Vagina (tissue), 2 donors: ENCODE data around the gene EP400. TPM values are rescaled to one million over a fixed set of nuclear protein-coding genes. Genes with fewer than 3 reads are reported as not detected.

Experiments used
- DNase-seq, 2 donors: peaks; one replicate each; pipeline ENCODE4 v3.0.0-alpha.2; 2017; ENCODE audit errors: extremely low spot score in 2 of 2
- H3K27ac ChIP-seq: fragments of 200-600 bp; sonication (generic); one replicate; pipeline ENCODE4 v1.5.1; 2019
- H3K27me3 ChIP-seq: fragments of 200-600 bp; sonication (generic); one replicate; pipeline ENCODE4 v1.5.1; 2019
- H3K36me3 ChIP-seq, 2 donors: fragments of 200-600 bp; sonication (generic); one replicate each; pipeline ENCODE4 v1.5.1; 2017 to 2019
- H3K4me1 ChIP-seq: fragments of 200-600 bp; sonication (generic); one replicate; pipeline ENCODE4 v1.5.1; 2019
- H3K4me3 ChIP-seq, 2 donors: fragments of 200-600 bp; sonication (generic); 1 replicate in 1 of 2; 2 replicates in 1 of 2; pipeline ENCODE4 v1.5.1; 2016 to 2019
- H3K9me3 ChIP-seq: fragments of 200-600 bp; sonication (generic); one replicate; pipeline ENCODE4 v1.5.1; 2019
- POLR2A ChIP-seq, 2 donors: fragments of 450-650 bp; IDR thresholded peaks; one replicate each; pipeline ENCODE4 v1.6.1; 2017; ENCODE audit warnings: antibody characterized with exemption in 2 of 2, mild to moderate bottlenecking in 2 of 2, moderate library complexity in 2 of 2
- POLR2AphosphoS5 ChIP-seq, 2 donors: sonication (generic); formaldehyde crosslinking; IDR thresholded peaks; one replicate each; pipeline ENCODE4 v1.9.0; 2017; ENCODE audit warnings: antibody characterized with exemption in 2 of 2, mild to moderate bottlenecking in 2 of 2, low read depth in 1 of 2; ENCODE audit not compliant: insufficient read depth in 1 of 2
- intact Hi-C: fragments of 100-400 bp; cut with DNase I; formaldehyde crosslinking; loops from one replicate; pipeline ENCODE4 v1.15.1; 2023
- total RNA-seq: library from RNA; depleted of rRNA; stranded (reverse); fragments of >200 nt; gene quantifications from one replicate; pipeline ENCODE4 v1.2.3, GENCODE V29; 2016
- TF ChIP-seq, protein P1 (sequence below), 3 experiments: fragments of 450-650 bp in 2 of 3; fragments of 200-600 bp in 1 of 3; sonication (generic) in 1 of 3; IDR thresholded peaks; one replicate each; pipeline ENCODE4 v1.5.1; 2017 to 2019; ENCODE audit warnings: antibody characterized with exemption in 3 of 3, mild to moderate bottlenecking in 2 of 3, moderate library complexity in 2 of 3

Gene EP400
- total RNA-seq, 1 donor from 2014 or later = 35.6 TPM

DNA sequence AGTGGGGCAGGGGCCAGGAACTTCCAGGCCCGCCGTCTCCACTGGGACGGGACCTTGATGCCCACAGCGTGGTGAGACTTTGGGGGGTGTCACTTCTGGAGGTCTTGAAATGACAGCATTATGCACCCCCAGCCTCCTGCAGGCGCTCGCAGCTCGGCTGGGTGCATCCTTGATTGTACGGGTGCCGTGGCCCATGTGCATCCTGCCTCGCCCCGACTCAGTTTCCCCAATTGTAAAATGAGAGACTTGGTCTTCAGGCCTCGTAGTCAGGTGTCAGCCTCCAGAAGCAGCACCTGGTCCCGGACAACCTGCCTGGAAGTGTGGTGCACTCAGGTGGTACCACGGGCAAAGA, 29.6 kb upstream of the EP400 start:
- intact Hi-C loops = no loop called here
- Histone ChIP-seq H3K36me3 (peaks cover 0 to 67% of the 10 kb centered on the region in 2 donors), H3K4me1 (no peaks in the 10 kb centered on the region)

DNA sequence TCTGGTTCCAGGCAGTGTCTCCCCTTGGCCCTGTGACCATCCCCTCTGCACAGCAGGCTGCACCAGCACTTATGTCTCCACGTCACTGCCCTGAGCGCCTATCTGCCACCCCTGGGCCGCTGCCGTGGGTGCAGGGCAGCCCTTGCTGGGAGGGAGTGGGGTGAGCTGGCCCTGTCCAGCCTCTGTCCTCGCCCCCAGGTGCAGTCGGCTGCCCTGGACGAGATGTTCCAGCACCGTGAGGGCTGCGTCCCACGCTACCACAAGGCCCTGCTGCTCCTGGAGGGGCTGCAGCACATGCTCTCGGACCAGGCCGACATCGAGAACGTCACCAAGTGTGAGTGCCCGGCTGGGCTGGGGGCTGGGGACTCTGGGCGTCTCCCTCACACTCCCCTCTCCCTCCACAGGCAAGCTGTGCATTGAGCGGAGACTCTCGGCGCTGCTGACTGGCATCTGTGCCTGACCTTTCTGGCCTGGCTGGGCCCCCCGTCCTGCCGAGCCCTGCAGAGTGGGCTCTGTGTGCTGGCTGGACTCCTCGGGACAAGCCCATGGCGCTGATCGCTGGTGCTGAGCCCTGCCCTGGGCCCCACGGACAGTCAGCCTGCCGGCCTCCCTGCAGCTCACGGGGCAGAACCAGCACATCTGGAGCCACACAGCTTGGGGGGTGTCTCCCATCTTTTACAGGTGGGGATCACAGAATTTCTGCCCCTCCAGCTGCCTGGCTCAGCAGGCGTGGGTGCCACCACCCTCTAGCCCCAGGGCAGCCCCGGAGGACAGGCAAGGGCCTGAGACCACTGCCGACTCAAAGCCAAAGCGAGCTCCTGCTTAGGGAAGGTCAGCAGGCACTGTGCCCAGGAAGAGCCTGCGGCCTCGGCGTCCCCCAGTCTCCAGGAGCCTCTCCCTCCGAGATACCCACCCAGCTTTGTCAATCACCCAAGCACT, 28.6 kb upstream of the EP400 start:
- no peak overlapping the region for H3K4me3 ChIP-seq
- no peak overlapping the region for H3K27ac ChIP-seq
- no peaks in the 10 kb centered on the region for H3K4me1 ChIP-seq
- H3K36me3 ChIP-seq = peaks cover 0 to 56% of the 10 kb centered on the region in 2 donors
- intact Hi-C loops = no loop called here
- no peaks in the 10 kb centered on the region for H3K9me3 ChIP-seq
- no peak for DNase-seq
- H3K27me3 ChIP-seq = no peaks in the 10 kb centered on the region
- TF ChIP-seq POLR2A (IDR thresholded peaks at IDR 0.05) (no peak), POLR2AphosphoS5 (IDR thresholded peaks at IDR 0.05; ENCODE audit: insufficient read depth in 1 of 2, low read depth in 1 of 2) (no peak)
- TF ChIP-seq, protein P1, sequence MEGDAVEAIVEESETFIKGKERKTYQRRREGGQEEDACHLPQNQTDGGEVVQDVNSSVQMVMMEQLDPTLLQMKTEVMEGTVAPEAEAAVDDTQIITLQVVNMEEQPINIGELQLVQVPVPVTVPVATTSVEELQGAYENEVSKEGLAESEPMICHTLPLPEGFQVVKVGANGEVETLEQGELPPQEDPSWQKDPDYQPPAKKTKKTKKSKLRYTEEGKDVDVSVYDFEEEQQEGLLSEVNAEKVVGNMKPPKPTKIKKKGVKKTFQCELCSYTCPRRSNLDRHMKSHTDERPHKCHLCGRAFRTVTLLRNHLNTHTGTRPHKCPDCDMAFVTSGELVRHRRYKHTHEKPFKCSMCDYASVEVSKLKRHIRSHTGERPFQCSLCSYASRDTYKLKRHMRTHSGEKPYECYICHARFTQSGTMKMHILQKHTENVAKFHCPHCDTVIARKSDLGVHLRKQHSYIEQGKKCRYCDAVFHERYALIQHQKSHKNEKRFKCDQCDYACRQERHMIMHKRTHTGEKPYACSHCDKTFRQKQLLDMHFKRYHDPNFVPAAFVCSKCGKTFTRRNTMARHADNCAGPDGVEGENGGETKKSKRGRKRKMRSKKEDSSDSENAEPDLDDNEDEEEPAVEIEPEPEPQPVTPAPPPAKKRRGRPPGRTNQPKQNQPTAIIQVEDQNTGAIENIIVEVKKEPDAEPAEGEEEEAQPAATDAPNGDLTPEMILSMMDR (IDR thresholded peaks at IDR 0.05) = no peak

More for the DNA sequence above, 29.6 kb upstream of the EP400 start:
- TF ChIP-seq POLR2AphosphoS5 (IDR thresholded peaks at IDR 0.05; ENCODE audit: insufficient read depth in 1 of 2, low read depth in 1 of 2) (peak in 1 of 2 donors; percentile 32), POLR2A (IDR thresholded peaks at IDR 0.05) (no peak)
- no peak for DNase-seq
- H3K4me3 ChIP-seq = no peak overlapping the region
- no peaks in the 10 kb centered on the region for H3K9me3 ChIP-seq
- H3K27ac ChIP-seq = no peak overlapping the region
- no peaks in the 10 kb centered on the region for H3K27me3 ChIP-seq

DNA sequence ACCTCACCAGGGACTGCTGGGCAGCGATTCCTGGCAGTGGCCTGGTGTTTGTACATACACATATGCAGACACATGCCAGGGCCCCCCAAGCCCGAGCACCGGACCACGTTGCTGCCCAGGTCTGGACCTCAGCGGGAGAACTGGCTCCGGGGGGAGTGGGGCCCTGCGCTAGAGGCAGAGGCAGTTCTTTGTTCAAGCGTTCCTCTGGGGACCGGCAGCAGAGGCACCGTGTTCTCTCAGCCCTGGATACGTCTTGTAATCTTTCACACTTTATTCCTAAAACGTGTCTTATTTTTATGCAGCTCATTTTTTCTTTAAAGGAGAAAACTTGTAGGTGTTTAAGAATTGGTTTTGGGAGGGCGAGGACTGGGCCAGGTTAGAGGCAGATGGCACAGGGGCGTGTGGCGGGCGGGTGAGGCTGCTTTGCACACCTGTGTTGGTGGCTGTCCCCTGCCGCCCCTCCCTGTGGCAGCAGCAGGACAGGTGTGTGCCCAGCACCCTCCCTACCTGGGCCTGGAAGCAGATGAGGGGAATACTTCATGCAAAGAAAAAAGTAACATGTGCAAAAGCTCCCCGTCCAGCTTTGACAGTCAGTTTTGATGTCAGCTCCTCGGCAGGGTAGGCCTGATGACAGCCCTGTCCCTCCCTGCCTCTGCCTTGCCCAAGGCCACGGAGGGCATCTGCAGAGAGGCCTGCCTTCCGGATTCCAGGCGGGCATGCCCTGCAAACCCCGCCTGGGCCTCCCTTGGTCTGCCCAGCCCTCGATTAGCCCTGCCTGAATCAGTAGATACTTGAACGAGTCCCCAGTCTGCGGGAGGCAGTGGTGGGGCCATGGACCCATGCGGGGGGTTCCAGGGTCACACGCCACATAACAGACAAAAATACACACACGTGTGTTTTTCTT, 27.6 kb upstream of the EP400 start:
- intact Hi-C loops = no loop called here
- no peaks in the 10 kb centered on the region for H3K4me1 ChIP-seq
- H3K36me3 ChIP-seq = peaks cover 0 to 49% of the 10 kb centered on the region in 2 donors
- H3K9me3 ChIP-seq = no peaks in the 10 kb centered on the region
- DNase-seq = no peak
- no peaks in the 10 kb centered on the region for H3K27me3 ChIP-seq
- H3K4me3 ChIP-seq = no peak overlapping the region
- H3K27ac ChIP-seq = no peak overlapping the region
- TF ChIP-seq POLR2AphosphoS5 (IDR thresholded peaks at IDR 0.05; ENCODE audit: insufficient read depth in 1 of 2, low read depth in 1 of 2) = no peak

DNA sequence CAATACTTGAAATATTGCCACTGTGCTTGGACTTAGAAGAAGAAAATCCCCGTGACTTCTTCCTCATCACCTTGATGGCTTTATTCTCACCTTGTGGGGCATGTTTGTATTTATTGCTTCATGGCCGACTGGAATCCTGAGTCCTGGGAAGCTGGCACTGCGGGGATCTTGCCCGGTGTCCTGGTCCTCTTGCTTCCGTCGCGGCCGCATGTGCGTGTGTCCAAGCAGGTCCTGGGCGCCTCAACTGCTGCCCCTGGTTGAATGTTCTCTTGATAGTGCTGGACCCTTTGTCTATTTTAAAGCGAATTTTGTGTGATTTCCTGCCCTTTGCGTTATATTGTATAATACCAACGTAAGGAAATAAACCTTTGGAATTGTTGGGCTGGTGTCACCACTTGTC, 27.0 kb upstream of the EP400 start:
- intact Hi-C loops = no loop called here
- Histone ChIP-seq H3K27me3 (no peaks in the 10 kb centered on the region), H3K36me3 (peaks cover 0 to 43% of the 10 kb centered on the region in 2 donors), H3K4me1 (no peaks in the 10 kb centered on the region), H3K27ac (no peak overlapping the region), H3K9me3 (no peaks in the 10 kb centered on the region), H3K4me3 (no peak overlapping the region)
- TF ChIP-seq, protein P1 (IDR thresholded peaks at IDR 0.05) = no peak
- no peak for TF ChIP-seq POLR2A (IDR thresholded peaks at IDR 0.05)
- no peak for TF ChIP-seq POLR2AphosphoS5 (IDR thresholded peaks at IDR 0.05; ENCODE audit: insufficient read depth in 1 of 2, low read depth in 1 of 2)
- DNase-seq = no peak

DNA sequence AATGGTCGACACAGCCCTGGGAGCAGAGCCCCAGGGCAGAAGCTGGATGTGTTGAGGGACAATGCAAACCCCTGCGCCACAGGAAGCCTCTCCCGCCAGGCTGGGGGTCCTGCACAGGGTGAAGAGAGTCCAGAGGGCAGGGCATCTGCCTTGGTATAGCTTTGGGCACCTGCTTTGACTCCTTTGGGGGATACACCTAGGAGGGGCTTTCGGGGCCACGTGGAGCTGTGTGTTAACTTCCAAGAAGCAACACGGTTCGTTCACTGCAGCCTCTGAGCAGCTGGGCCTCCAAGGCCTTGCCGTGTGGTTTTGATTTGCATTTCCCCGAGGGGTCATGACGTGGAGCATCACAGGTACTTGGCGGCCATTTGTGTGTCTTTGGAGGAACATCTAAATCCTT, 26.5 kb upstream of the EP400 start:
- Histone ChIP-seq H3K9me3 (no peaks in the 10 kb centered on the region), H3K4me1 (peaks cover 4% of the 10 kb centered on the region), H3K27ac (no peak overlapping the region), H3K36me3 (peaks cover 0 to 38% of the 10 kb centered on the region in 2 donors), H3K4me3 (no peak overlapping the region), H3K27me3 (no peaks in the 10 kb centered on the region)
- TF ChIP-seq POLR2AphosphoS5 (IDR thresholded peaks at IDR 0.05; ENCODE audit: insufficient read depth in 1 of 2, low read depth in 1 of 2) = no peak
- TF ChIP-seq, protein P1 (IDR thresholded peaks at IDR 0.05) = no peak
- no peak for TF ChIP-seq POLR2A (IDR thresholded peaks at IDR 0.05)
- intact Hi-C loops = no loop called here
- DNase-seq = no peak
